ENCODE measurements around the gene GARIN5A. TPM values are rescaled to one million over a fixed set of nuclear protein-coding genes. Genes with fewer than 3 reads are reported as not detected.

The GARIN5A gene
- total RNA-seq, 4 donors from 2014 or later, result 0.32 to 0.52 TPM; not detected in 2

DNA sequence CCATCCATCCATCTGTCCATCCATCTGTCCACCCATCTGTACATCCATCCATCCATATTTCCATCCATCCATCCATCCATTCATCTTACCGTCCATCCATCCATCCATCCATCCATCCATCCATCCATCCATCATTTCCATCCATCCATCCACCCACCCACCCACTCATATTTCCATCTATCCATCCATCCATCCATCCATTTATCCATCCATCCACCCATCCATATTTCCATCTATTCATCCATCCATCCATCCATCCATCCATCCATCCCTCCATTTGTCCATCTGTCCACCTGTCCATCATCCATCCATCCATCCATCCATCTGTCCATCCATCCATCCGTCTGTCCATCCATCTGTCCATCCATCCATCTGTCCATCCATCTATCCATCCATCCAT, 20.7 kb downstream of the GARIN5A start:
- intact Hi-C loops (cut with DNase I), result no loop called here
- Histone ChIP-seq H3K4me1 (no peaks in the 10 kb centered on the region), H3K4me3 (no peak overlapping the region), H3K27ac (replicated peaks in 1 of 4) (no peak overlapping the region), H3K36me3 (no peaks in the 10 kb centered on the region), H3K27me3 (peaks cover 0 to 55% (median 21%) of the 10 kb centered on the region in 4 donors), H3K9me3 (no peaks in the 10 kb centered on the region)
- DNase-seq (ENCODE audit: extremely low spot score), result no peak
- TF ChIP-seq, protein P1, sequence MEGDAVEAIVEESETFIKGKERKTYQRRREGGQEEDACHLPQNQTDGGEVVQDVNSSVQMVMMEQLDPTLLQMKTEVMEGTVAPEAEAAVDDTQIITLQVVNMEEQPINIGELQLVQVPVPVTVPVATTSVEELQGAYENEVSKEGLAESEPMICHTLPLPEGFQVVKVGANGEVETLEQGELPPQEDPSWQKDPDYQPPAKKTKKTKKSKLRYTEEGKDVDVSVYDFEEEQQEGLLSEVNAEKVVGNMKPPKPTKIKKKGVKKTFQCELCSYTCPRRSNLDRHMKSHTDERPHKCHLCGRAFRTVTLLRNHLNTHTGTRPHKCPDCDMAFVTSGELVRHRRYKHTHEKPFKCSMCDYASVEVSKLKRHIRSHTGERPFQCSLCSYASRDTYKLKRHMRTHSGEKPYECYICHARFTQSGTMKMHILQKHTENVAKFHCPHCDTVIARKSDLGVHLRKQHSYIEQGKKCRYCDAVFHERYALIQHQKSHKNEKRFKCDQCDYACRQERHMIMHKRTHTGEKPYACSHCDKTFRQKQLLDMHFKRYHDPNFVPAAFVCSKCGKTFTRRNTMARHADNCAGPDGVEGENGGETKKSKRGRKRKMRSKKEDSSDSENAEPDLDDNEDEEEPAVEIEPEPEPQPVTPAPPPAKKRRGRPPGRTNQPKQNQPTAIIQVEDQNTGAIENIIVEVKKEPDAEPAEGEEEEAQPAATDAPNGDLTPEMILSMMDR (IDR thresholded peaks at IDR 0.05), result no peak
- TF ChIP-seq POLR2A (IDR thresholded peaks at IDR 0.05; ENCODE audit: low read depth), result no peak
- no peak for TF ChIP-seq EP300 (IDR thresholded peaks at IDR 0.05)
- TF ChIP-seq POLR2AphosphoS5 (IDR thresholded peaks at IDR 0.05), result no peak
- WGBS, result 80% methylated on average over 2 of the region's 2 CpGs

DNA sequence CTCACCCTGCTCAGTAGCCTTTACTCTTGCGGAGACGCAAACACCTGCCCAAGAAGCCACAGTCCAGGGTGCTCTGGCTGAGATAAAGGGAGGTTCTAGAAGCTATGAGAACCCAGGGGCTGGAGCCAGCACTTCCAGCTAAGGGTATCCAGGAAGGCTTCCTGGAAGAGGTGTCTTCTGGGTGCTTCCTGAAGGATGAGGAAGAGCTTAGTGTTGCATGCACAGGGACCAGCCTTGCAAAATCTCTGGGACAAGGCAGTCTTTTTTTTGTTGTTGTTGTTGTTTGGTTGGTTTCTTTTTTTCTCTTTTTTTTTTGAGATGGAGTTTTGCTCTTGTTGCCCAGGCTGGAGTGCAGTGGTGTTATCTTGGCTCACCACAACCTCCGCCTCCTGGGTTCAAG, 23.4 kb downstream of the GARIN5A start:
- Histone ChIP-seq H3K9me3 (no peaks in the 10 kb centered on the region), H3K4me1 (no peaks in the 10 kb centered on the region), H3K27me3 (peaks cover 0 to 34% (median 8%) of the 10 kb centered on the region in 4 donors), H3K36me3 (no peaks in the 10 kb centered on the region), H3K4me3 (no peak overlapping the region), H3K27ac (replicated peaks in 1 of 4) (no peak overlapping the region)
- intact Hi-C loops (cut with DNase I), result no loop called here
- 100% methylated on average over 3 of the region's 3 CpGs for WGBS
- no peak for TF ChIP-seq EP300 (IDR thresholded peaks at IDR 0.05)
- TF ChIP-seq POLR2AphosphoS5 (IDR thresholded peaks at IDR 0.05), result no peak
- TF ChIP-seq, protein P1 (IDR thresholded peaks at IDR 0.05), result no peak
- TF ChIP-seq POLR2A (IDR thresholded peaks at IDR 0.05; ENCODE audit: low read depth), result no peak
- DNase-seq (ENCODE audit: extremely low spot score), result no peak

DNA sequence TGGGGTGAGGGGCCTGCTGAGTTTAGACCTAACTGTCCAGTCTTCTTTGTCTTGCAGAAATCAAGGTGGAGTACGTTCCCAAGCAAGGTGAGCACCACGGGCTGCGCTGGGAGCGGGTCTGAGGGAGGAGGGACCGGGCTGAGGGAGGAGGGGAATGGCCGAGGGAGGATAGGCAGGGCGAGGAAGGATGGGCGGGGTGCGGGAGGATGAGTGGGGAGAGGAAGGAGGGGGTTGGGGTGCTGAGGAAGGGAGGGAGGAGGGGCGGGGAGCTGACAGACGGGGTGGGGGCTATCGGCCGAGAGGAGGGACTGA, 25.5 kb downstream of the GARIN5A start:
- Histone ChIP-seq H3K36me3 (no peaks in the 10 kb centered on the region), H3K4me1 (no peaks in the 10 kb centered on the region), H3K27ac (replicated peaks in 1 of 4) (no peak overlapping the region), H3K9me3 (peaks cover 0 to 4% (median 0%) of the 10 kb centered on the region in 4 donors), H3K27me3 (peaks cover 0 to 17% (median 4%) of the 10 kb centered on the region in 4 donors), H3K4me3 (no peak overlapping the region)
- WGBS, result 39% methylated on average over 13 of the region's 13 CpGs
- DNase-seq (ENCODE audit: extremely low spot score), result no peak
- intact Hi-C loops (cut with DNase I), result no loop called here
- TF ChIP-seq POLR2AphosphoS5 (IDR thresholded peaks at IDR 0.05), result no peak
- TF ChIP-seq, protein P1 (IDR thresholded peaks at IDR 0.05), result no peak
- no peak for TF ChIP-seq POLR2A (IDR thresholded peaks at IDR 0.05; ENCODE audit: low read depth)

DNA sequence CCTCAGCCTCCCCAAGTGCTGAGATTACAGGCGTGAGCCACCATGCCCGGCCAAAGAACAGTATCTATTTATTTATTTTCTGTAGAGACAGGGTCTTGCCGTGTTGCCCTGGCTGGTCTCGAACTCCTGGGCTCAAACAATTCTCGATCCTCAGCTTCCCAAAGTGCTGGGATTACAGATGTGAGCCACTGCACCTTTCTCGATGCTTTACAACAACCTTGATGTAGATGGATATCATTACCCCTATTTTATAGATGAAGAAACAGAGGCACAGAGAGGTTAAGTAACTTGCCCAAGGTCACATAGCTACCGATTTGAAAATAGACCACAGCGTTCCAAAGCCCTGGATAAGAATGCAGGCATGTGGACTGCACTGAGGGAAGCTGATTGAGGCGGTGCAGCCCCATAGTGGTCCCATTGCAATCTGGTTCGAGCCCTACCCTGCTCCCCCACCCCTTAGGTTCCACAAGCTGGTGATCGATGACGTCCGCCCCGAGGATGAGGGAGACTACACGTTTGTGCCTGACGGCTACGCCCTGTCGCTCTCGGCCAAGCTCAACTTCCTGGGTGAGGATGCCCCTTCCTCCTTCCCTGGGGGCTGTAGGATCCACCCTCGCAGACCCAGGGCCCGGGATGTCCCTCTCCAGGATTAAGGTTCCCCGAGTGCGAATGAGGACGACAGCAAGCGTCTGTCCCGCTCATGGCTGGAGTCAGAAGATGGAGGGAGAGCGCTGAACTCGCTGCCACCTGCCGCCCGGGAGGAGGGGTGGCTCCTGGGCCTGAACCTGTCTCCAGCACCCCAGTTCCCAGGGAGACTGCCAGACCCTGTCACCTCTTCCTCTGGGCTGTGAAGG, 26.1 kb downstream of the GARIN5A start:
- TF ChIP-seq, protein P1 (IDR thresholded peaks at IDR 0.05), result no peak
- TF ChIP-seq POLR2A (IDR thresholded peaks at IDR 0.05; ENCODE audit: low read depth) (no peak), POLR2AphosphoS5 (IDR thresholded peaks at IDR 0.05) (no peak), EP300 (IDR thresholded peaks at IDR 0.05) (no peak)
- no peak overlapping the region for H3K4me3 ChIP-seq
- DNase-seq (ENCODE audit: extremely low spot score), result no peak
- H3K27me3 ChIP-seq, result peaks cover 0 to 23% (median 4%) of the 10 kb centered on the region in 4 donors
- WGBS, result 75% methylated on average over 12 of the region's 30 CpGs
- H3K27ac ChIP-seq (replicated peaks in 1 of 4), result no peak overlapping the region
- H3K4me1 ChIP-seq, result no peaks in the 10 kb centered on the region
- peaks cover 0 to 4% (median 0%) of the 10 kb centered on the region in 4 donors for H3K9me3 ChIP-seq
- intact Hi-C loops (cut with DNase I), result no loop called here
- no peaks in the 10 kb centered on the region for H3K36me3 ChIP-seq

Data from esophagus muscularis mucosa (tissue), 4 donors.